ENCODE results near the gene MAP3K13. TPM values are rescaled to one million over a fixed set of nuclear protein-coding genes. Genes with fewer than 3 reads are reported as not detected.

The MAP3K13 gene
- total RNA-seq, 1 donor, result 16.3 TPM

GRCh38 chr3:185325946-185326791 is 36.8 kb upstream of the MAP3K13 start:
- Histone ChIP-seq H3K4me2 (ENCODE audit: insufficient read depth, low read length) (no peak overlapping the region), H3K27ac (ENCODE audit: low read depth, low read length) (no peak overlapping the region), H3K4me1 (ENCODE audit: insufficient read depth, low read length) (no peaks in the 10 kb centered on the region), H2AFZ (ENCODE audit: low read length) (no peak overlapping the region), H3K9me3 (ENCODE audit: low read depth, low read length) (no peaks in the 10 kb centered on the region), H3K36me3 (ENCODE audit: insufficient read depth, low read length) (no peaks in the 10 kb centered on the region), H4K20me1 (ENCODE audit: insufficient read depth, low read length) (no peaks in the 10 kb centered on the region), H3K79me2 (ENCODE audit: insufficient read depth, low read length) (no peaks in the 10 kb centered on the region), H3K4me3 (ENCODE audit: insufficient read depth, low read length) (no peak overlapping the region), H3K27me3 (ENCODE audit: insufficient read depth, low read length) (no peaks in the 10 kb centered on the region)
- TF ChIP-seq CTCF (IDR thresholded peaks at IDR 0.05; ENCODE audit: extremely low read depth, low read depth, low read length), result no peak
- DNase-seq (ENCODE audit: insufficient read length, low spot score, missing footprints), result no peak

- no peak for TF ChIP-seq CTCF (IDR thresholded peaks at IDR 0.05; ENCODE audit: extremely low read depth, low read depth, low read length)
- no peak overlapping the region for H3K4me3 ChIP-seq (ENCODE audit: insufficient read depth, low read length)
- H3K9me3 ChIP-seq (ENCODE audit: low read depth, low read length), result no peaks in the 10 kb centered on the region
- no peaks in the 10 kb centered on the region for H4K20me1 ChIP-seq (ENCODE audit: insufficient read depth, low read length)
- H3K4me2 ChIP-seq (ENCODE audit: insufficient read depth, low read length), result no peak overlapping the region
- H3K36me3 ChIP-seq (ENCODE audit: insufficient read depth, low read length), result no peaks in the 10 kb centered on the region
- no peak for DNase-seq (ENCODE audit: insufficient read length, low spot score, missing footprints)
- no peaks in the 10 kb centered on the region for H3K27me3 ChIP-seq (ENCODE audit: insufficient read depth, low read length)
- no peak overlapping the region for H3K27ac ChIP-seq (ENCODE audit: low read depth, low read length)
- H3K4me1 ChIP-seq (ENCODE audit: insufficient read depth, low read length), result peaks cover 5% of the 10 kb centered on the region
- no peaks in the 10 kb centered on the region for H3K79me2 ChIP-seq (ENCODE audit: insufficient read depth, low read length)
- no peak overlapping the region for H2AFZ ChIP-seq (ENCODE audit: low read length)
Measured at GRCh38 chr3:185327062-185327461, 35.9 kb upstream of the MAP3K13 start.

GRCh38 chr3:185328324-185329004 is 34.5 kb upstream of the MAP3K13 start:
- Histone ChIP-seq H3K27me3 (ENCODE audit: insufficient read depth, low read length) (no peaks in the 10 kb centered on the region), H3K36me3 (ENCODE audit: insufficient read depth, low read length) (no peaks in the 10 kb centered on the region), H3K27ac (ENCODE audit: low read depth, low read length) (no peak overlapping the region), H3K4me3 (ENCODE audit: insufficient read depth, low read length) (no peak overlapping the region), H3K4me2 (ENCODE audit: insufficient read depth, low read length) (no peak overlapping the region), H3K9me3 (ENCODE audit: low read depth, low read length) (no peaks in the 10 kb centered on the region), H4K20me1 (ENCODE audit: insufficient read depth, low read length) (no peaks in the 10 kb centered on the region), H2AFZ (ENCODE audit: low read length) (no peak overlapping the region), H3K79me2 (ENCODE audit: insufficient read depth, low read length) (no peaks in the 10 kb centered on the region), H3K4me1 (ENCODE audit: insufficient read depth, low read length) (peaks cover 9% of the 10 kb centered on the region)
- no peak for TF ChIP-seq CTCF (IDR thresholded peaks at IDR 0.05; ENCODE audit: extremely low read depth, low read depth, low read length)
- DNase-seq (ENCODE audit: insufficient read length, low spot score, missing footprints), result no peak

GRCh38 chr3:185330238-185330637 is 32.7 kb upstream of the MAP3K13 start:
- H3K36me3 ChIP-seq (ENCODE audit: insufficient read depth, low read length), result no peaks in the 10 kb centered on the region
- H3K4me3 ChIP-seq (ENCODE audit: insufficient read depth, low read length), result no peak overlapping the region
- peaks cover 9% of the 10 kb centered on the region for H3K4me1 ChIP-seq (ENCODE audit: insufficient read depth, low read length)
- H3K79me2 ChIP-seq (ENCODE audit: insufficient read depth, low read length), result no peaks in the 10 kb centered on the region
- no peak overlapping the region for H3K27ac ChIP-seq (ENCODE audit: low read depth, low read length)
- H3K9me3 ChIP-seq (ENCODE audit: low read depth, low read length), result no peaks in the 10 kb centered on the region
- no peak overlapping the region for H2AFZ ChIP-seq (ENCODE audit: low read length)
- no peak for TF ChIP-seq CTCF (IDR thresholded peaks at IDR 0.05; ENCODE audit: extremely low read depth, low read depth, low read length)
- H3K4me2 ChIP-seq (ENCODE audit: insufficient read depth, low read length), result no peak overlapping the region
- H4K20me1 ChIP-seq (ENCODE audit: insufficient read depth, low read length), result no peaks in the 10 kb centered on the region
- no peaks in the 10 kb centered on the region for H3K27me3 ChIP-seq (ENCODE audit: insufficient read depth, low read length)
- DNase-seq (ENCODE audit: insufficient read length, low spot score, missing footprints), result no peak

Measured in osteoblast (primary cell).